ENCODE measurements around the gene CFAP69.
"Not testable (repeated sequence)": the region's sequence is repeated elsewhere in the genome, so short reads cannot be mapped to it uniquely, and the experiment has no call there.

Gene CFAP69

DNA sequence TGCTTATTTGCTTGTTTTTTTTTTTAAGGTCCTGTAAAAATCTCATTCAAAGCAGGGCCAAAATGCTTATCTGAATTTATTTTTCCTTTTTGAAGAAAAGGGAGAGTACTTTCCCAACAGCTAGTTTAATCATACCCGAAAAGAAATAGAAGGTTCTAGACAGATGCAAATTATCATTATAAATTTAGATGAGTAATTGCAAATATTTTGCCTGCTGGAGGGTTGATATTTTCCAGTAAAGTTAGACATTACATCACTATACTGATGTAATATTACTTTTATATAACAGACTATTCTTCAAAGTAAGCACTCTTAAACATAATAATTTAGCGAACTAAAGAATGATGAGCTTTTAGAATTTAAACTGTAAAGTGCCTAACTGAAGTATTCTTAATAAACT lies 14.1 kb upstream of the CFAP69 start:
- no peak for DNase-seq (ENCODE audit: extremely low read depth in 1 of 2, low read depth in 1 of 2)

DNA sequence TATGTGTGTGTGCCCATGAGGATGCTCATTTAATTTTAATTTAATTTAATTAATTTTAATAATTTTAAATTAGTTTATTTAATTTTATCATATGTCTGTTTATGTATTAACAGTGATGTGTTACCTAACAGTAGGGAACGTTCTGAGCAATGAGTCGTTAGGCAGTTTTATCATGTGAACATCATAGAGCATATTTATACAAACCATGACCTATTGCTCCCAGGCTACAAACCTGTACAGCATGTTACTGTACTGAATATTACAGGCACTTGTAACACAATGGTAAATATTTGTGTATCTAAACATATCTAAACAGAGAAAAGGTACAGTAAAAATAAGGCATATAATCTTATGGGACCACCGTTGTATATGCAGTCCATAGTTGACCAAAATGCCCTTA lies 13.7 kb upstream of the CFAP69 start:
- DNase-seq (ENCODE audit: extremely low read depth in 1 of 2, low read depth in 1 of 2): no peak

DNA sequence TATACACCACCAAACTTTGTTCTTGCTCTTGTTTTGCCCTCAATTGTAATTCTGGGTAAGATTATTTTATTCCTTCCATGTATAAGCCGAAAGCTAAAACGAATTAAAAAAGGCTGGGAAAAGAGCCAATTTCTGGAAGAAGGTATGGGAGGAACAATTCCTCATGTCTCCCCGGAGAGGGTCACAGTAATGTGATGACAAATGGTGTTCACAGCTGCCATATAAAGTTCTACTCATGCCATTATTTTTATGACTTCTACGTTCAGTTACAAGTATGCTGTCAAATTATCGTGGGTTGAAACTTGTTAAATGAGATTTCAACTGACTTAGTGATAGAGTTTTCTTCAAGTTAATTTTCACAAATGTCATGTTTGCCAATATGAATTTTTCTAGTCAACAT lies 12.5 kb upstream of the CFAP69 start:
- no peak for DNase-seq (ENCODE audit: extremely low read depth in 1 of 2, low read depth in 1 of 2)

DNA sequence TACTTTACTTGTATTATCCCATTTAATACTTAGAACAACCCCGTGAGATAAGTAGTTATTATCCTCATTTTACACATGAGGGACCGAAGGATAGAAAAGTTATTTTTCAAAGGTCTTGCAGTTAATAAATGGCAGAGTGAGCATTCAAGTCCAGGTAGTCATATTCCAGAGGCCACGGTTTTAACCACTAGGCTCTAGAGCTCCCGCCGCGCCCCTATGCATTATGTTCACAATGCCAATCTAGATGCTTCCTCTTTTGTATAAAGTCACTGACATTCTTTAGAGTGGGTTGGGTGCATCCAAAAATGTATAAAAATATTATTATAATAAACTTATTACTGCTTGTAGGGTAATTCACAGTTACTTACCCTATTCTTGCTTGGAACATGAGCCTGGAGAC lies 11.4 kb upstream of the CFAP69 start:
- no peak for DNase-seq (ENCODE audit: extremely low read depth in 1 of 2, low read depth in 1 of 2)

DNA sequence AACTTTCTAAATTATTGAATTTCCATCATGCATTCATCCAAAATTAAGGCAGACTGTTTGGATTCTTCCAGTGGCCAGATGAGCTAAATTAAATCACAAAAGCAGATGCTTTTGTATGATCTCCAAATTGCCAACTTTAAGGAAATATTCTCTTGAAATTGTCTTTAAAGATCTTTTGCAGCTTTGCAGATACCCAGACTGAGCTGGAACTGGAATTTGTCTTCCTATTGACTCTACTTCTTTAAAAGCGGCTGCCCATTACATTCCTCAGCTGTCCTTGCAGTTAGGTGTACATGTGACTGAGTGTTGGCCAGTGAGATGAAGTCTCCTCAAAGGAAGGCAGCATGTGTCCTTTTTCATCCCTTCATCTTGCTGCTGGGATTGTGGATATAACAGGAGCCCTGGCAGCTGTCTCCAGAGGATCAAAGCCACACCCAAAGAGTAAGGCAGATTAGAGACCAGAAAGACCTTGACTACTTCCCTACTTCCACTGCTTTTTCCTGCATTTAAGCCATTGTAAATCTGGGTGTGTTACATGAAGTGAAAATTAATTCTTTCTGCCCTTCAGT lies 8.2 kb upstream of the CFAP69 start:
- no peak for DNase-seq (ENCODE audit: extremely low read depth in 1 of 2, low read depth in 1 of 2)

DNA sequence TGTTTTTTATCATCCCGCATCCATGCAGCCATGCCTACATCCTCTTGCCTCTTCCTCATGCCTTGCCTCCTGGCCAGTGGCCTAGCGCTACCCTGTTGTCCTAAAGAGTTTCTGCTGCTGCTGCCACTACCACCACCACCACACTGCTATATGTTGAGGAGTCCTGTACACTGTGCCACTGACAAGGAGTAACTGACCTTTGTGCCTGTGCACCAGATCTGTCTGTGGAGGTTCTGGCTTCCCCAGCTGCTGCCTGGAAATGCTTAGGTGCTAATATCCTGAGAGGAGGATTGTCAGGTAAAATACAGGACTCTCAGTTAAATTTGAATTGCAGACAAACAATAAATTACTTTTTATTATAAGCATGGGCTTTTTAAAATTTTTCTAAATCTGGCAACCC lies 7.0 kb upstream of the CFAP69 start:
- DNase-seq (ENCODE audit: extremely low read depth in 1 of 2, low read depth in 1 of 2): no peak

DNA sequence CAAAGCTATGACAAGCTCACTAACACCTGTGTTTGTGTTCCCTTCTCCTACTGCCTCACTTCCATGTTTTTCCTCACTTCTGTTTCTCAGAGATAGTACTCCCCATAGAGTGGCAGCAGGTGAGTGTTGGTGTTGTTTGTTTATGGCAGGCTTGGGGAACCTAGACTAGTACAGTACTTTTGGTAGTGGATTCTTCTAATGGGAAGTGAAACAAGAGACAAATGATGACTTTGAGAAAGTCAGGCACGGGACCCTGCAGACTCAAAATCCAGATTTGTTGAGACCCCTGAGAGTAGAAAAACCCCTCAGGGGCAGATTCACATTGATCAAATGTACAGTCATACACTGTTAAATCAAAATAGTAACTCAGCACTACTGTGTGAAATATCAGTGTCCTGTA lies 6.4 kb upstream of the CFAP69 start:
- DNase-seq (ENCODE audit: extremely low read depth in 1 of 2, low read depth in 1 of 2): no peak

DNA sequence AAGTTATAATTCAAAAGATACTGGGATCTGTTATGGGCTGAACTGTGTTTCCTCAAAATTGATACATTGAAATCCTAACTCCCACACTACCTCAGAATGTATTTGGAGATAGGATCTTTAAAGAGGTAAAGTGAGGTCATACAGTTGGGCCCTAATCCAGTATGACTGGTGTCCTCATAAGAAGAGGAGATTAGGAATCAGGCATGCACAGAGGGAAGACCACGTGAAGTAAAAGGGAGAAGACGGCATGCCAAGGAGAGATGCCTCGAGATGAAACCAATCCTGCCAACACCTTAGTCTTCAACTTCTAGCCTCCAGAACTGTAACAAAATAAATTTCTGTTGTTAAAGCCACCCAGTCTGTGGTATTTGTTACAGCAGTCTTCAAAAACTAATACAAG lies 5.9 kb upstream of the CFAP69 start:
- no peak for DNase-seq (ENCODE audit: extremely low read depth in 1 of 2, low read depth in 1 of 2)

DNA sequence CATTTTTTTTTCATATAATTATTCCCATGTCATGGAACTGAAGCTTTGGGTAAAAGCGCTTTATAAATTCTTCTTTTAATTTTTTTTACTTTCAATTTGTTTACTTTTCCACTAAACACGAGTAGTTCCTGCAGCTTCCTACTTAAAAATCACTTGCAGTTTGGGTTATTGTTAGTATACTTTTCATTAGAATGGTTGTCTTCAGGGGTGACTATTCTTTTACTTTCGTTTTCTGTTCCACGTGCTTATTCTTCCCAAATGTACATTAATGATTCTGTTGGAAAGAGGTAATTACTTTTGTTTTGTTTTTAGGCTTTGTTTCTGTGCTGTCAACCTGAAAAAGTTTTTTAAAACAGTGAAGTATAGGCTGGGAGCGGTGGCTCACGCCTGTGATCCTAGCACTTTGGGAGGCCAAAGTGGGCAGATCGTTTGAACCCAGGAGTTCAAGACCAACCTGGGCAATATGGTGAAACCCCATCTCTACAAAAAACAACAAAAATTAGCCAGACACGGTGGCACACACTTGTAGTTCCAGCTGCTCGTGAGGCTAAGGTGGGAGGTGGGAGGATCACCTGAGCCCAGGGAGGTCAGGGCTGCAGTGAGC lies 5.2 kb upstream of the CFAP69 start:
- no peak for DNase-seq (ENCODE audit: extremely low read depth in 1 of 2, low read depth in 1 of 2)

DNA sequence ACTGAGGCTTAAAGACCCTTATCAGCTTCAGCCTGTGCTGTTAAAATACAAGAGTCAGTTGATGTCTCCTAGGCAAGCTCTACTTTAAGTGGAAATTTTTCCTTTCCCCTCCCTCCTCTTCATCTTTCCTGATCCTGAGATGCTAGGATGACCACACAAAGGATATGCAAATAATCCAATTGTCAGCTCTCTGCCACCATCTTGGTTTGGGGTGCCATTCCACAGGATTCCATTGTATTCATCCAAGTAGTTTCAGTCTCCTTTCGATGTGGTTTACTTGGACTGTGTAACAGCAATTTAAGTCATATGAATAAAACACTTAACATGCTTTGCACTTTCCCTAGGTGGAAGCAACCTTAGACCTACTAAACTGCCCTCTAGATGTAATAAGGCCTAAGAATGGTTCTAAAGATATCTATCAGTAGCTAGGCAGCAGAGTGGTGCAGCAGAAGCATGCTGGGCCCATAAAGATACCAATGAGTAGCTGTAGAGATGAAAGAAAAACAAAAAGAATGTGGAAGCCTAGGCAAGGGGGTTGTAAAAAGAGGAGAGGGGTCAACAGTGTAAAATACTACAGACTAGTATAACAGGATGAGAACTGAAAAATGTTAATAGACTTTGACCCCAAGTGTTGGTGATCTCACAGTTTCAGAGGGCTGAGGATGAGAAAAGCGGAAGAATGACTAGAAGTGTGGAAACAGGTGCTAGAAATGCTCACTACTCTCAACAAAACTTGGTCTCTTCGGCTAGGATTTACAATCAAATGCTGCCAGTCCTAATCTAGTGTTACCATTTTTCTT lies 2.4 kb upstream of the CFAP69 start:
- no peak for DNase-seq (ENCODE audit: extremely low read depth in 1 of 2, low read depth in 1 of 2)

DNA sequence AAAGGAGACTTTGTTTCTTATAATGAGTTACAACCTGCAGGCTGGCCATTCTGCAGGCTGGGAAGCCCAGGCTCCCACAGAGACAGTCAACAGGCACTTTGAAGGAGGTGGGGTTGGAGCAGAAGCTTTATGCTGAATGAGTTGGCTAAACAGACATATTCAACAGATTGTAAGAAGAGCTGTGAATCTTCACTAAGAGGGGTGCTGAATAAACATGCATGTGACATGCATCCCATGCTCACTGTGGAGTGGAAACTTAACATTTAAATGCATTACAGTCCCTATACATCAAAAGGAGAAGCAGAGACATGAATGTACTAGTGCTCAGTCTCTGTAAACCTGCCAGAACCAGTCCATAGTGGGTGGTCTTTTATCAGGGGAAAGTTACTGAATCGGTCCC lies 1.4 kb upstream of the CFAP69 start:
- no peak for DNase-seq (ENCODE audit: extremely low read depth in 1 of 2, low read depth in 1 of 2)

DNA sequence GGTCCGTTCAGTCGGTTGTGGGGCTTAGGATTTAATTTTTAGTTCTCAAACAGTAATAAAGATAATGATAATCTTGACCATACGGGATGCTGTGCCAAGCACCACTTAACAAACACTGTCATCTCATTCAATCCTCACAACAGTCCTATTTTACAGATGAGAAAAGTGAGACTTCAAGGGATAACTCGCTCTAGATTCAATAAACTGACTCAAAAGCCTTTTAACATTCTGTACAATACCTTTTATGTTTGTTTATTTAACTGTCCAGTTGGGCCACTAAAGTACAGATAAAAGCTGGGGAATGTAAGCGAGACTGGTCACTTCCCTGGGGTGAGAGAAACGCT lies 437 bp upstream of the CFAP69 start:
- DNase-seq (ENCODE audit: extremely low read depth in 1 of 2, low read depth in 1 of 2): no peak

DNA sequence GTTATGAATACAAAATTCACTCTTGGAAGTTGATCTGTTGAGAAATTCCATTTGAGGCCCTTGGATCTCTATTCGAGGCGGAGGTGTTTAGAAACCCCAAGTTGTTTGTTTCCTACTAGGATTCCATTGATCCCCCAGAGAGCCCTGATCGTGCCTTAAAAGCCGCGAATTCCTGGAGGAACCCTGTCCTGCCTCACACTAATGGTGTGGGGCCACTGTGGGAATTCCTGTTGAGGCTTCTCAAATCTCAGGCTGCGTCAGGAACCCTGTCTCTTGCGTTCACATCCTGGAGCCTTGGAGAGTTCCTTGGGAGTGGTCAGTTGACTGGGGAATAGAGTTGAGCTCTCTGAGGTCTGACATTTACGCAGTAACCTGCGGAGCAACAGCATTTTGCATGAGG lies 1.2 kb downstream of the CFAP69 start:
- DNase-seq (ENCODE audit: extremely low read depth in 1 of 2, low read depth in 1 of 2): no peak

DNA sequence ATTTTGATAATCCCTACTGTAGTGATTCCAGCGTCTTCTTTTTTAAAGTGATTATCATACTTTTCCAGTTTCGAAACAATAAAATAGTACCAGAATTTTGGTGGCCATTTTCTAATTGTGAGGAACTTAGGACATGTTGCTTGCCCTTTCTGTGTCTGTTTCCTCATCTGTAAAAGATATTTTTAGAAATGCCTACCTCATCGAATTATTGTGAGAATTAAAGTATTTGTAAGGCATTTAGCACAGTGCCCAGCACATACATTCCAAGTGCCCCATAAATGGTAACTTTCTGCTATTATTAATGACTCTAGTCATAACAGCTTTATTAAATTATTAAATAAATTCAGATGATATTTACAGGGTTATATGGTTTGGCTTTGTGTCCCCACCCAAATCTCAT lies 3.7 kb downstream of the CFAP69 start:
- no peak for DNase-seq (ENCODE audit: extremely low read depth in 1 of 2, low read depth in 1 of 2)

DNA sequence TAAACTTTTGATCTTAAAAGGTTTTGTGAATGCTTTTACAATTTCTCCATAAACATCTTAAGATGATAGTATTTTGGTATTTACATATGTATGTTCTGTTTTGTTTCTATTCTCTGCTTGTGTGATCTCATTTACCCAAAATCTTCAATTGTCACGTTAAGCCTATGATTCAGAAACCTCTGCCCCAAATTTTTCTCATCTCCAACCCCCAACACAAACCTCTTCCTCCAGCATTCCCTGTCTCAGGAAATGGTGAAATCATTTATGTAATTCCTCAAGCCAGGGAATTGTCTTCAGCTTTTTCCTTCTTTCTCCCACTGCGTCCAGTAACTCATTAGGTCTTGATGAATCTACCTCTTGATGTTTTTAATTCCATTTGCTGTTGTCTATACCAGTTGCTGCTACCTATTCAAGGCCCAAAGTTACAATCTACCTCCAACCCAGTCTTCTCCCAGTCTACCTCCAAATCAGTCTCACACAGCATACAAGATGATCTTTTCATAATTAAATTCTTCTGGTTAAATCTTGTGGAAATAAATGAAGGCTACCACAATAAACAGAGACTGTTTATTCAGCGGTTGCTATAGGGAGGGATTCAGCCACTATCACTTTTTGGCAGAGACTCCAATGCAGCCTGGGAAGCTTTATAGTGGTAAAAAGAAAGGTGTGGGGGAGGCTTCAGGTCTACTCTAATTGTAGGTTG lies 5.8 kb downstream of the CFAP69 start:
- DNase-seq (ENCODE audit: extremely low read depth in 1 of 2, low read depth in 1 of 2): no peak

DNA sequence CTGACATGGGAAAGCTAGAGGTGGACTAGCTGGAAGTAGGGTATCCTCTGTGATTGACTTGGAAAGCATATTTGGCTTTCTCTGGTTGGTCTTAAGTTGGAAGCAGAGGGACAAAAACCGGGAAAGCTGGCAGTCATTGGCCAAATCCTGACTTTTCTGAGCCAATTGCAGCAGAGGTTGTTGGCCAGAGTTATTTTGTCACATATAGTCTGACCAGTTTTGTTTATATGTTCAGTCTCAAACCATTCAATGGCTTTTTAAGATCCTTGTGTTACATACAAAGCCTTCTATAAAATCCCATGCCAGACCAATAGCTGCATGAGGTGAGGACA lies 6.3 kb downstream of the CFAP69 start:
- DNase-seq (ENCODE audit: extremely low read depth in 1 of 2, low read depth in 1 of 2): no peak

DNA sequence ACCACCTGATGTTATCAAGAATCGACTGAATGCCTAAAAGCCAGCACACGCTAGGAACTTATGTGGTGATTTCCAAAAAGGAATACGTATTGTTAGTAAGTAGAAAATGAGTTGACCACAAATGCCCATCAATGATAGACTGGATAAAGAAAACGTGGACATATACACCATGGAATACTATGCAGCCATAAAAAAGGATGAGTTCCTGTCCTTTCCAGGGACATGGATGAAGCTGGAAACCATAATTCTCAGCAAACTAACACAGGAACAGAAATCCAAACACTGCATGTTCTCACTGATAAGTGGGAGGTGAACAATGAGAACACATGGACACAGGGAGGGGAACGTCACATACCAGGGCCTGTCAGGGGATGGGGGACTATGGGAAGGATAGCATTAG lies 11.0 kb downstream of the CFAP69 start:
- DNase-seq (ENCODE audit: extremely low read depth in 1 of 2, low read depth in 1 of 2): not testable (repeated sequence)

DNA sequence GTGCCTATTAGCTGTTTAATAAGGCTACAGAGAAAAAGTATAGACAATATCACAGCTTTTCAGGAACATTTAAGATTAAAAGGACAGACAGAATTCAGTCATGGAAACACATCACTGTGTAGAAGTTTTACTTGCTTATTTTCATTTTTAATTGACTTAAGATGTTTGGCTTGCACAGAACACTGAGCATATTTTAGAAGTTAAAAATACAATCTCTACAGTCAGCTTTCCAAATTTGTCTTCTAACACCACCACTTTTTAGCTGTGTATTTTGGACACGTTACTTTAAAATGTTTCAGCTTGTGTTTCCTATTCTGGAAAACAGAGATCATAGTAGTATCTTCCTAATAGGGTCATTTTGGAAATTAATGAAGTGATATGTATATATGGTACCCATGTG lies 11.8 kb downstream of the CFAP69 start:
- no peak for DNase-seq (ENCODE audit: extremely low read depth in 1 of 2, low read depth in 1 of 2)

DNA sequence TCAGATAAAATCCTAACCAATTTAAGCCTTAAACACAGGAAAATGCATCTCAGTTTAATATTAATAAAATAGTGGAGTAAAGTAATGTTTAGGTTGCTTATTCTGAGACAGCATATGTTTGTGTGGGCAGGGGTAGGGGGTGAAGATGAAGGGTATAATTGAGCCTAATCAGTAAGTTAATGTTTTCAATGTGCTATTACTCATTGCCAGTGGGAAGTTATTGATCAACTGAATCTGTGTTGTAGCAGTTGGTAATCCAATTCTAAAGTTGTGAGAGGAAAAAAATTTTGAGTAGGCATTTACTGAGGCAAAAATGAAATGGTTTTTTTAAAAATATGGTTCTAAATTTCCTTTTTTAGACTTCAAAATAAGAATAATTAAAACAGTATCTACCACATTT lies 16.5 kb downstream of the CFAP69 start:
- DNase-seq (ENCODE audit: extremely low read depth in 1 of 2, low read depth in 1 of 2): no peak

DNA sequence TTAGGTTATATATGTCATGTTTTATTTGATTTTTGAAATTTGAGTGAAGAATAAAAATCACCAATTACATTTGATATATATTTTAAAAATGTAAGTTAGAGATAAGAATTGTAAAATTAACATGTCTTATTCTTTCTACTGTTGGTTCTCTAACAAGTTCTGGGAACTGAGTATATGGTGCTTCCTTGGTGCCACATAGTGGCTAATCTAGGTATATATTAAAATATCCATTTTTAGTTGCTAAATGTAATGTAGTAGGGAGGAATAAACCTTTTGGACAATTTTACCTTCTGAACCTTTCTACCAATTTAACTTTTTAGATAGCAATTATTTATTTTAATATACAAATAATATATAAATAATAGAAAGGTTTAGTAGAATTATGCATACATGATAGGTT lies 17.5 kb downstream of the CFAP69 start:
- no peak for DNase-seq (ENCODE audit: extremely low read depth in 1 of 2, low read depth in 1 of 2)

DNA sequence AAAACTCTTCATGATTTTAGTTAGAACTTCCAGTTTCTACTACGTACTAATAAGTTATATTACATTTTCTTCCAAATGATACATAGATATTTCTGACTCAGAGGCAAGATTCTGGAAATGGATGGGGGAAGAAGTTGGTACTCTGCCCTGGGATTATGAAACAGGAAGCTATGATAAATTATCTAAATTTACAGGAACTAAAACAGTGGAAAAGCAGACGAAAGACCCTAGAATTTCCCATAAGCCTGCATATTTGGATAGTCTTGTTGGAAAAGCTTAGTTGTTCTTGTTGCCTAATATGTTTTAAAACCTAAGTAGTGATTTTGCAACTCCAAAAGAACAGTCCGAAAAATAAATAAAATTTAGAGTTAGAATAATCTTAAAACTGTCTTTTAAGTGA lies 21.8 kb downstream of the CFAP69 start:
- no peak for DNase-seq (ENCODE audit: extremely low read depth in 1 of 2, low read depth in 1 of 2)

DNA sequence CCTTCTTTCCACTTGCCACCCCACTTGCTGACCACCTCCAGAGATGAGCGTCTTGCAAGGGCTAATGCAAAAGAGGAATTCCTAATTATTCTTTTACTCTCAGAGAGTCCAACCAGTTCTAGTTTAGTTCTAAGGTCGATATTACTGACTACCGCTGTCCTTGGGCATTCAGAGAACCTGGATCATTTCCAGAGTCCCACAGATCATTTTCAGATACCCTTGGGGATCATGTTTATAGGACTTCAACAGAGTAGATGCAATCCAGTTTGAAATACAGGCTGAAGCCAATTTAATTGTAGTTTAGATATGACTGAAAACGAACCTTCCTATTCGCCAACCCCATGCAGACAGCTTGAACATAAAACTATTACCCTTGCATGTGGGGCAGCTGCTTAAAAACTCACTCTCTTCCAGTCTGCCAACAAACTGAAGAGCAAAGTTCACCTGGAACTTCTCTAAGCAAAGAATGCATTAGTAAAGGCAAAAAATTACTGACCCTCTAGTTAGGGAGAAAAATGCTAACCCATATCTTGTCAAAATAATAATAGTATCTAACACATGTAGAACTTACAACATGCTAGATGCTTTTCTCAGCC lies 22.4 kb downstream of the CFAP69 start:
- no peak for DNase-seq (ENCODE audit: extremely low read depth in 1 of 2, low read depth in 1 of 2)
